AG08395 (cell line): Measurements from ENCODE around the gene CALD1.
A peak's percentile ranks its signal among the peaks of the same experiment; 100 is the strongest.

Experiments used
- DNase-seq: peaks from one replicate; pipeline ENCODE4 v3.0.0; 2012; ENCODE audit warnings: mixed read lengths, low spot score

Gene CALD1

GRCh38 chr7:134787064-134787463 is 7.6 kb downstream of the CALD1 start:
- DNase-seq, result no peak

- DNase-seq, result no peak
Observed at GRCh38 chr7:134787720-134788119, 8.3 kb downstream of the CALD1 start.

DNA sequence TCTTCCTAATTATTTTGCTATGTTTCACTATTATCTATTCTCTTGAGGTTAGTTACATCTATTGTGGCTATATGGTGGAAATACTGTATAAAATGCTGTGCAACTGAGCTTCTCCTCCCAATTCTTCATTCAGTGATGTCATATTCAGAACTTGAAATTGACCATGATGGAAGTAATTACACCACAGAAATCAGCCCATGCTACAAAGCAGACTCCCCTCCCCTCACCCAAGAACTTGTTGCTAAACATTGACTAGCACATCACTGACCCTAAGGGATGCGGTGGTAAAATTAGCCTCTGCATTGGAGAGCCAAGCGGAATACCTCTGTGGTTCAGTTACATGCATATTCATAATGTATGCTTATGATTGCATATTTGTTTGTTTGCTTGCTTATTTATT is 8.8 kb downstream of the CALD1 start:
- no peak for DNase-seq

- DNase-seq, result peak; percentile 63
Observed at GRCh38 chr7:134789967-134790685, 10.7 kb downstream of the CALD1 start.

DNA sequence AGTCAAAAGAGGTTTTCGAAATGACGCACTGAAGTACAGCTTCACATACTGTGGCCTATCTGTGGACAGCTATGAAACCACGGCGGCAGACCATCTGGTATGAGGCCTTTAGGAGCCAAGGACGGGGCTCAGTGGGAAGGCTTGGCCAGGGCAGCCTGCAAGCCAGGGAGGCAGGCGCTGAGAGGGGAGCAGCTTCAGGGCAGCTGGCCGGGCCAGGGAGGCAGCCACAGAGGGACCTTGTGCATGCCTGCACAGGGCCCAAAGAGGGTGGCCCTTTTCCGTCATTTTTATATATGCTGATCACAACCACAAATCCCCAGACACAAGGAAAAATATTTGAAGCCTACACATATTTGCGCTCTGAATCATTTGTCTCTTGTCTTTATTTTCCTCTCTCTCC is 13.5 kb downstream of the CALD1 start:
- no peak for DNase-seq

DNA sequence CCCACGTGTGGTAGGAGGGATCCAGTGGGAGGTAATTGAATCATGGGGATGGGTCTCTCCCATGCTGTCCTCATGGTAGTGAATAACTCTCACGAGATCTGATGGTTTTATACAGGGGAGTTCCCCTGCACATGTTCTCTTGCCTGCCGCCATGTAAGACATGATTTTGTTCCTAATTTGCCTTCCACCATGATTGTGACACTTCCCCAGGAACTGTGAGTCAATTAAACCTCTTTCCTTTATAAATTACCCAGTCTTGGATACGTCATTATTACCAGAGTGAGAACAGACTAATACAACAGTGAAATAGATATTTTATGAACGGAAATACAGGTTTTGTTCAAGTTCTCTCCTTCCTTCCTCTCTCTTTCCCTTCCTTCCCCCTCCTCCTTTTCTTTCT is 15.8 kb downstream of the CALD1 start:
- no peak for DNase-seq

DNA sequence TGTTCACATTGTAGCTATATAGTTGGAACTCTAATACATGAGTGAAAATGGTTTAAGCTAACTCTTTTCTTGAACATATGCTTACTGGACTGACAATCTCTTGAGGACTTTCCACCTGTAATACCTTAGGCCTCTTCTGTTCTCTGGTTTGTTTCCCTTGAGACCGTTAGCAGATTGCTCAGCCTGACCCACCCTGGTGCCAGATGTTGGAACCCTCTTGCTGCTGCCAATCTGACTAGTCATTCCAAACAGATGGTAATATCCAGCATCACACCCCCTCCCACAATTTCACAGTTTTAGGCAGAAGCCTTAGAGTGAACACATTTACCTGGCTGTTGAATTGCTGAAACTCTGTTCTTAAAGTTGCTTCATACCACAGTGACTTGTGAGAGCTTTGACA is 18.7 kb downstream of the CALD1 start:
- no peak for DNase-seq

- no peak for DNase-seq
Observed at GRCh38 chr7:134799377-134799776, 19.9 kb downstream of the CALD1 start.

DNA sequence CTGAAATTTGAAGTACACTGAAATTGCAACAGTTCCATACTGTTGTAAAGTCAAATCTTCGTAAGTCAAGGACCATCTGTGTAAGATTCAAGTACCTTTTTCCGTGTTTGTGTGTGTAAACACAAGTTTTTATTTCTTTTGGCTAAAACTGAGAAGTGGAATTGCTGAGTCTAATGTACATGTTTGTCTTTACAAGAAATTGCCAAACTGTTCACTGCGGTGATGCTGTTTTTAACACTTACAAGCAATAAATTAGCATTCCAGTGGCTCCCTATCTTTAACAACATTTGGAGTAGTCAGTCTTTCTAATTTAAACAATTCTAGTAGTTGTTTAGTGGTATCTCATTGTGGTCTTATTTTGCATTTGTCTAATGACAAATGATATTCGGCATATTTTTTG is 23.3 kb downstream of the CALD1 start:
- DNase-seq, result no peak

GRCh38 chr7:134804351-134804750 is 24.9 kb downstream of the CALD1 start:
- DNase-seq, result peak; percentile 37

DNA sequence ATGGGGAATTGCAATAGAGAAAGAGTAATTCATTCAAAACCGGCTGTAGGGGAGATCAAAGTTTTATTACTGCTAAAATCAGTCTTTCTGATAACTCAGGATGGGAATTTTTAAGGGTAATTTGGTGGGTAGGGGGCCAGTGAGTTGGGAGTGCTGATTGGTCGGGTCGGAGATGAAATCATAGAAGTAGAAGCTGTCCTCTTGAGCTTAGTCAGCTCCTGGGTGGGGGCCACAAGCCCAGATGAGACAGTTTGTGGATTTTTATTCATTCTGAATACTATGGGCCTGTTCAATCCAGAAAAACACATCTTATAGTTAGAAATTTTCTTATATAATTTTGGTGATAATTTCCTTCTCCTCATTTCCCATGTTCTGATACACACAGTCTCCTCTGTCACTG is 25.4 kb downstream of the CALD1 start:
- no peak for DNase-seq

DNA sequence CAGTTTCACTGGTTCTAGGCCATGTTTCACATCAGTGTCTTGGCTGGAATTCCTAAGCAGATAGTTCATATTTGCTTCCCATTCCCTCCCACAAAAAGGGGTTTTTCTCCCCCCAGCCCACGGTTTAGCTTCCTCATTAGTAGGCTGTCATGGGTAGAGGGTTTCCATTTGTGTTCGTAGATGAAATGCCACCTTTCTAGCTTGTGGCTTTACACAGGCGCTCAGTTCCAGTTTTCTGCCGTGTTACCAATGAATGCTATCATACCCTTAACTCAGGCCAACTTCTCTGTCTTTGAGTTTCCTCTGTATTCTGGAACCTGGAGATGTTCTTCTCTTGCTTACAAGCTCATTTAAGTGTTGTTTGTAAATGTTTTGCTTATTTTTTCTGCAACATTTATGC is 26.8 kb downstream of the CALD1 start:
- no peak for DNase-seq

DNA sequence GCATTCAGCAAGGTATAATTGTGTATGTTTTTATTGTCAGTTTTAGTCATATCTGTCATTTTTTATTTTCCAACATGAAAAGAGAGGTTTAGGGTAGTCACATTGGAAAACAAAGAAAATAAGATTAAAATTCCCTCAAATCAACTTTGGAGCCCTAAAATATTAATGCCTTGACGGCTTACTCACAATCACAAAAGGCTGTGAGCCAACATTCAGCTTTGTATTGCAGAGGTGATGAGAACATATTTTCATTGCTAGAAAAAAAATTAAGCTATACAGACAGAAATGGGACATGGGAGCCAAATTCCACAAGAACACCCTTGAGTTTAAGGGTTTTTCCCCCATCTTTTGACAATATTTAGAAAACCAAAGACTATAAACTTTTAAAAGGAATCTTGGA is 30.2 kb downstream of the CALD1 start:
- DNase-seq, result no peak

GRCh38 chr7:134811765-134812164 is 32.3 kb downstream of the CALD1 start:
- peak; percentile 22 for DNase-seq

DNA sequence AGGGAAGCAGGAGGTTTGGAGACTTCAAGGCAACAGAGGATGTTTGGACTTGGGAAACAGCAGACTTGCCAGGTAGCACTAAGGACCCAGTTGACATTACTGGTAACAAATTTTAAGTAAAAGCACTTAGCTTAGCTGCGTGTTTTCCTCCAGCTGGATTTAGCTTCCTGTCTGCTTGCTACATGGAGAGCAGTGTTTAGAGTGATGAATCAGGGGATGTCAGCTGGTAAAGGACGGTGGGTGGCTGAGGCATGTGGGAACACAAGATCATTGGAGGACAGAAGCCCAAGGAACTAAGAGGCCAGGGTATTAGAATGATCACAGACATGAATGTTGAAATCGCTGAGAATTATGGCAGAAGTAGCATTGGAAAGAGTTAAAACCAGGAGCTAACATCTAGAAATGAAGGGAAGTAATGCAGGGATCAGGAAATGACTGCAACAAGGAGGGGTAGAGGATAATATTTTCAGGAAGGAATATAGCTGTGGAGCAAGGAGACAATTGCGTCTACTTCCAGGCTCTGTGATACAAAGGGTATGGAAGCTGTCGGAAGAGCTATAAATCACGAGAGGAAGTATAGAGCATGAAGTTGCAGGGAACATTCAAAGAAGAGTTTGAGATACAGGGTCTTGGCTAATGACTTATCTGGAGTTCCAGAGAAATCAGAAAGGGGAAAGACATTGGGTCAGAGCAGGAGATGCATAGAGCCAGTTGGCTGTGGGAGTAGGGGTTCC is 34.4 kb downstream of the CALD1 start:
- DNase-seq, result peak; percentile 33

DNA sequence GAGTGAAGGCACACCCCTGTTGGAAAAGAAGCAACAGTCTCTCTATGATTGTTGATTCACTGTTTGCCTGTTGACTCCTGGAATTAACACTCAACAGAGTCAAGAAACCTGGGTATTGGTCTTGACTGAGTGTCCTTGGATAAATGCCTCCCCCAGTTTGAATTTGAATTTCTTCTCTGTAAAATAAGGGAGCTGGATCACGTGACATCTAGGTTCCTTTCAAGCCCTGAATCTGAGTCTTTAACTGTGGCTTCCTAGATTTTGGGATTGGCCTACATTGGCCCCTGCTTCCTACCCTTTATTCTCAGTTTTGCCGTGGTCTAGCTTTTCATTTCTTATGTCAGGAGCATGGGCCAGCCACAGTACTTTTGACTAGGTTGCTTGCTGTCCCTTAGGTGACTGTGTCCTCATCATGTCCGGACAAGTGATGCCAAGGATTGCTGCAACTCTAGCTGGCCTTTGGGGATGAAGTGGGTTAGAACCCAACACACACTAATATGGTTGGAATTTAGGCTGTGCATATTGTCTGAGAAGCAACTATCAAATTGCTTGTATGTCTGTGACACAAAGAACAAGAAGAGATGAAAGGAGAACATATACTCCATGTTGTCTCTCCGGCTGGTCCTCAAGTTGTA is 35.4 kb downstream of the CALD1 start:
- no peak for DNase-seq

DNA sequence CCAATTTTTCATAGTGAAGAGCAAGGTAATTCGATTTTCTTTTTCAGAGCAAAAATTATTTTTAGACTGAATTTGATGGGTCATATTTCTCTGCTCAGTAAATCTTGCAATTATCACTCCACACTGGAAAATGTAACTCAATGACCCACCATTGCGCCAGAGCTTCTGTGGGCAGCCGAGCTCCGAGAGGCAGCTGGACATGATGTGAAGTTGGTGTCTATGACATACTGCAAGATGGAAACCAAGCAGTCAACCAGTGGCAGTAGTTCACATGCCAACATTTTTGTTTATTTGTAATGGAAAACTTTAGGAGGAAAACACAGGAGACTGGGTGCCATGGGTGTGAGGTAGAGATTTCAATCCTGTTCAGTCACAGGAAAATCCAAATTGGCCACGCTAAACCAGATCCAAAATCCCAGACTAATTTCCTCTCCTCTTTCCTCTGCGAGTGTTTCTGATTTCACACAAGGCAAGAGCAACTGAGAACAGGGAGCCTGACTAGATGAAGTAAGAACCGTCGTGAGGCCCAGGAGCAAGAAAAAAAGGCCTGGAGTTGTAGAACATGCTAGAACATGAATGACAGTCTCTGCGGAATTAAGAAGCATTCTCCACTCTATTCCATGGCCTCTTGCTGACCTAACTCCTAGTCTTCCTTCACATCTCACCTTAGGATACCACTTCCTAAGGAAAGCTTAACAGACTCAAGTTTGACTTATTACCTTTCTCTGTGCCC is 39.3 kb downstream of the CALD1 start:
- DNase-seq, result no peak

GRCh38 chr7:134819401-134819800 is 40.0 kb downstream of the CALD1 start:
- DNase-seq, result no peak

GRCh38 chr7:134820295-134820694 is 40.9 kb downstream of the CALD1 start:
- no peak for DNase-seq

- no peak for DNase-seq
Observed at GRCh38 chr7:134820778-134821177, 41.3 kb downstream of the CALD1 start.

DNA sequence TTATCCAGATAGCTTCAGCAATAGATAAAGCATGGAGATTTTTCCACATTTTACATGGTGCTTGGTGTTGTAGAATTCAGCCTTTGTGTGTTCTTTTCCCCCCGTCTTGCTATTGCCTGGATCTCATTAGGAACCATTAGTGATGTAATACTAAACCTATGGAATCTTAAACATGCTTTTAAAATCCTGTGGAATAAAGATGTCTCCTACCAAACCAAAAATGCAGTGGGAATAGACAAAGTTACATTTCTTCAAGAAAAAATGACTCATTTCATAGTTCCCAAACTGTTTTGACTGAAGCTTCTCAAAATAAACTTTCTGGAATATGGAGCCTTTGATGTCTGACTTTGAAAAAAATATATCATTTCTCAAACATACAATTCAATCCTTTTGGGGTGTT is 44.0 kb downstream of the CALD1 start:
- DNase-seq, result peak; percentile 34

DNA sequence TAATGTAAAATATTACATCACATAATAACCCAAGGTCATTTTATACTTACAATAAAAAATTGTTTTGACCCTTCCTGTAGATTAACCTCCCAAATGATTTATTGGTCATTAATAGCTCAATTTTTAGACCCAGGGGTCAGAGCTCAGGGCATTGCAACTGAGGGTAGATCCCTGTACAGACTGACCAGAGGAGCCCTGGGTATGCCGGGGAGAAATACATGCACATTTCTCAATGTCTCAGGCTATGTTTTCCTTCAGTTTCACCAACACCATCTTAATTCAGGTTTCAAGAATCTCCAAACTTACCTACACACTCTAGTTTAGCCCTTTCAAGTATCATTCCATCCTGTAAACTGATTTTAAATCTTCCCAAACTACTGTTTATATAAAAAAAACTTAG is 46.2 kb downstream of the CALD1 start:
- no peak for DNase-seq

DNA sequence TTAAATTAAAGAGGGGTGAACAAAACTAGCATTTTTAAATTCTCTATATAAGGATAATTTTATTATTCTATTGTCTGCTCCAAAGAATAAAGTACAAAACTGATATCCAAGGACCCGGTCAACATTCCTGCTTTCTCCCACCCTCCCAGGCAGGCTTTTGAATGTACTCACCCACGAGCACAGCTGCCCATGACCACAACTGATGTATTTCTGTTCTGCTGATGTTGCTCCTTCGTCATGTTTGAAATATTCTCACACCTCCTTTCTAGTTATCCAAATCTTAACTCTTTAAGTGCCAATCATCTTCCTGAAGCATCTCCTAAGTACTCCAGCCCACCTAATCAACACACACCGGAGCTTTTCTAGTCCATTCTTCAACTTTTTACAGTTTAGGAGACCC is 46.7 kb downstream of the CALD1 start:
- peak; percentile 67 for DNase-seq
